KMS-11 (cell line): Measurements from ENCODE around the gene LMNA.

Experiments
- H2AFZ ChIP-seq: fragments of 200-600 bp; sonication (generic); 2 replicates; pipeline ENCODE4 v1.6.1; 2016; ENCODE audit warnings: antibody characterized with exemption, mixed run types, low read depth
- H3K27ac ChIP-seq: fragments of 200-600 bp; sonication (generic); 2 replicates; pipeline ENCODE4 v1.6.1; 2016; ENCODE audit warnings: mild to moderate bottlenecking, mixed run types
- H3K27me3 ChIP-seq: fragments of 200-600 bp; sonication (generic); 2 replicates; pipeline ENCODE4 v1.6.1; 2017; ENCODE audit warnings: mild to moderate bottlenecking, low read depth, mixed run types, moderate library complexity; ENCODE audit not compliant: insufficient read depth
- H3K36me3 ChIP-seq: fragments of 200-600 bp; sonication (generic); 2 replicates; pipeline ENCODE4 v1.6.1; 2017; ENCODE audit warnings: mild to moderate bottlenecking, mixed run types; ENCODE audit not compliant: insufficient read depth
- H3K4me1 ChIP-seq: fragments of 200-600 bp; sonication (generic); 2 replicates; pipeline ENCODE4 v1.6.1; 2016; ENCODE audit warnings: mild to moderate bottlenecking, low read depth, mixed run types; ENCODE audit not compliant: poor library complexity, severe bottlenecking
- H3K4me2 ChIP-seq: fragments of 200-600 bp; sonication (generic); 2 replicates; pipeline ENCODE4 v1.7.0; 2016; ENCODE audit warnings: mild to moderate bottlenecking, mixed run types
- H3K4me3 ChIP-seq: fragments of 200-600 bp; sonication (generic); IDR thresholded peaks from 2 replicates; pipeline ENCODE4 v1.6.1; 2017; ENCODE audit warnings: low read depth, low read length, mixed read lengths; ENCODE audit not compliant: insufficient read depth
- H3K79me2 ChIP-seq: fragments of 200-600 bp; sonication (generic); 2 replicates; pipeline ENCODE4 v1.6.1; 2016; ENCODE audit warnings: low read depth, mixed run types; ENCODE audit not compliant: insufficient read depth
- H3K9ac ChIP-seq: fragments of 200-600 bp; sonication (generic); 2 replicates; pipeline ENCODE4 v1.6.1; 2016; ENCODE audit warnings: mild to moderate bottlenecking, mixed run types
- H4K20me1 ChIP-seq: fragments of 200-600 bp; sonication (generic); 2 replicates; pipeline ENCODE4 v1.6.1; 2016; ENCODE audit warnings: mild to moderate bottlenecking, mixed run types; ENCODE audit not compliant: insufficient read depth
- TF ChIP-seq, protein P1 (sequence below): fragments of 200-600 bp; sonication (generic); conservative IDR thresholded peaks from 2 replicates; pipeline ENCODE4 v1.6.1; 2017; ENCODE audit warnings: low read depth, mild to moderate bottlenecking, antibody characterized with exemption, low read length, moderate library complexity, mixed read lengths

Gene LMNA

GRCh38 chr1:156103521-156103947 is 11.0 kb upstream of the LMNA start:
- TF ChIP-seq, protein P1, sequence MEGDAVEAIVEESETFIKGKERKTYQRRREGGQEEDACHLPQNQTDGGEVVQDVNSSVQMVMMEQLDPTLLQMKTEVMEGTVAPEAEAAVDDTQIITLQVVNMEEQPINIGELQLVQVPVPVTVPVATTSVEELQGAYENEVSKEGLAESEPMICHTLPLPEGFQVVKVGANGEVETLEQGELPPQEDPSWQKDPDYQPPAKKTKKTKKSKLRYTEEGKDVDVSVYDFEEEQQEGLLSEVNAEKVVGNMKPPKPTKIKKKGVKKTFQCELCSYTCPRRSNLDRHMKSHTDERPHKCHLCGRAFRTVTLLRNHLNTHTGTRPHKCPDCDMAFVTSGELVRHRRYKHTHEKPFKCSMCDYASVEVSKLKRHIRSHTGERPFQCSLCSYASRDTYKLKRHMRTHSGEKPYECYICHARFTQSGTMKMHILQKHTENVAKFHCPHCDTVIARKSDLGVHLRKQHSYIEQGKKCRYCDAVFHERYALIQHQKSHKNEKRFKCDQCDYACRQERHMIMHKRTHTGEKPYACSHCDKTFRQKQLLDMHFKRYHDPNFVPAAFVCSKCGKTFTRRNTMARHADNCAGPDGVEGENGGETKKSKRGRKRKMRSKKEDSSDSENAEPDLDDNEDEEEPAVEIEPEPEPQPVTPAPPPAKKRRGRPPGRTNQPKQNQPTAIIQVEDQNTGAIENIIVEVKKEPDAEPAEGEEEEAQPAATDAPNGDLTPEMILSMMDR, result no peak
- Histone ChIP-seq H3K9ac (no peak overlapping the region; the same call in 1 of the 2 replicates), H2AFZ (no peak overlapping the region), H3K27ac (no peak overlapping the region), H4K20me1 (no peaks in the 10 kb centered on the region), H3K4me3 (no peak overlapping the region), H3K4me2 (peak overlapping the region; percentile 1; the same call in 1 of the 2 replicates), H3K36me3 (no peaks in the 10 kb centered on the region), H3K27me3 (no peaks in the 10 kb centered on the region), H3K79me2 (no peaks in the 10 kb centered on the region), H3K4me1 (peaks cover 56% of the 10 kb centered on the region)

GRCh38 chr1:156104065-156104810 is 10.3 kb upstream of the LMNA start:
- Histone ChIP-seq H3K27ac (peak overlapping the region; percentile 97), H3K4me1 (peaks cover 50% of the 10 kb centered on the region), H2AFZ (peak overlapping the region; percentile 89; the same call in 1 of the 2 replicates)

GRCh38 chr1:156104861-156105832 is 9.4 kb upstream of the LMNA start:
- no peaks in the 10 kb centered on the region for H3K36me3 ChIP-seq
- TF ChIP-seq, protein P1, result 0 out of 2 replicates have a peak, but pooled peaks have one; percentile 21
- peak overlapping the region; percentile 99 for H3K4me3 ChIP-seq
- no peaks in the 10 kb centered on the region for H3K79me2 ChIP-seq
- H3K9ac ChIP-seq, result peak overlapping the region; percentile 97
- H2AFZ ChIP-seq, result peak overlapping the region; percentile 89
- no peaks in the 10 kb centered on the region for H4K20me1 ChIP-seq
- H3K4me2 ChIP-seq, result peak overlapping the region; percentile 99
- H3K4me1 ChIP-seq, result peaks cover 48% of the 10 kb centered on the region
- H3K27ac ChIP-seq, result peak overlapping the region; percentile 97
- H3K27me3 ChIP-seq, result no peaks in the 10 kb centered on the region

More at GRCh38 chr1:156104065-156104810, 10.3 kb upstream of the LMNA start:
- Histone ChIP-seq H3K79me2 (no peaks in the 10 kb centered on the region), H3K36me3 (no peaks in the 10 kb centered on the region), H3K27me3 (no peaks in the 10 kb centered on the region), H4K20me1 (no peaks in the 10 kb centered on the region), H3K4me2 (peak overlapping the region; percentile 99; the same call in 1 of the 2 replicates), H3K9ac (peak overlapping the region; percentile 97; the same call in 1 of the 2 replicates), H3K4me3 (no peak overlapping the region)
- TF ChIP-seq, protein P1, result no peak

GRCh38 chr1:156106624-156107488 is 7.7 kb upstream of the LMNA start:
- Histone ChIP-seq H3K27ac (peak overlapping the region; percentile 97), H3K4me1 (peaks cover 48% of the 10 kb centered on the region), H3K4me2 (peak overlapping the region; percentile 99), H3K9ac (peak overlapping the region; percentile 97), H3K79me2 (no peaks in the 10 kb centered on the region), H3K36me3 (no peaks in the 10 kb centered on the region), H3K27me3 (no peaks in the 10 kb centered on the region), H4K20me1 (no peaks in the 10 kb centered on the region), H3K4me3 (no peak overlapping the region), H2AFZ (peak overlapping the region; percentile 89)
- TF ChIP-seq, protein P1, result 0 out of 2 replicates have a peak, but pooled peaks have one; percentile 14
